GM15510 (cell line): ENCODE results near the gene ERBB3.
A peak's percentile ranks its signal among the peaks of the same experiment; 100 is the strongest.

Experiments used
- POLR2A ChIP-seq: IDR thresholded peaks from 3 replicates; pipeline ENCODE4 v1.6.1; 2011; ENCODE audit warnings: borderline replicate concordance; ENCODE audit not compliant: insufficient read length; ENCODE audit errors: extremely low read depth

Gene ERBB3

GRCh38 chr12:56101045-56101444 is 21.1 kb downstream of the ERBB3 start:
- no peak for TF ChIP-seq POLR2A

DNA sequence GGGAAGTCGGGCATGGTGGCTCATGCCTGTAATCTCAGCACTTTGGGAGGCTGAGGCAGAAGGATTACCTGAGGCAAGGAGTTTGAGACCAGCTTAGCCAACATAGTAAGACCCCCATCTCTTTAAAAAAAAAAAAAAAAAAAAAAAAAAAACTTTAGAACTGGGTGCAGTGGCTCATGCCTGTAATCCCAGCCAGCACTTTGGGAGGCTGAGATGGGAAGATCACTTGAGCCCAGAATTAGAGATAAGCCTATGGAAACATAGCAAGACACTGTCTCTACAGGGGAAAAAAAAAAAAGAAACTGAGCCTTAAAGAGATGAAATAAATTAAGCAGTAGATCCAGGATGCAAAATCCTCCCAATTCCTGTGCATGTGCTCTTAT is 22.7 kb downstream of the ERBB3 start:
- TF ChIP-seq POLR2A: no peak

GRCh38 chr12:56103066-56103711 is 23.2 kb downstream of the ERBB3 start:
- TF ChIP-seq POLR2A: no peak

DNA sequence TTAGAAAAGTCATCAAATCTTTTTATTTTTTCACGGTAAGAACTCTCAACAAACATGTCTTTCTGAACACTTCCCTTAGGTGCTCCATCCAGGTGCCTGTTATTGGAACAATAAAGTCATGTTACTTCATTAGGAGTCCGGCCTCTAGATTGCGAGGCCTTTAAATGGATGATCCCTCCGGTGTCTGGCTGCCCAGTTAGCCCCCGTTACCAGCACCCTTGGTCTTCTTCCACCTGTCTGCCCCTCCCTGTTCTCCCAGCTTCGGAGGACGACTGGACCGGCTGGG is 23.8 kb downstream of the ERBB3 start:
- no peak for TF ChIP-seq POLR2A

- TF ChIP-seq POLR2A: peak; percentile 90
These were observed 24.3 kb downstream of the ERBB3 start, which contains the start of gene PA2G4 for GRCh38 chr12:56104109-56104814. Gene PA2G4, plus strand, starts transcription at chr12:56104559. Its CDS starts 179 bp downstream, at chr12:56104738.

DNA sequence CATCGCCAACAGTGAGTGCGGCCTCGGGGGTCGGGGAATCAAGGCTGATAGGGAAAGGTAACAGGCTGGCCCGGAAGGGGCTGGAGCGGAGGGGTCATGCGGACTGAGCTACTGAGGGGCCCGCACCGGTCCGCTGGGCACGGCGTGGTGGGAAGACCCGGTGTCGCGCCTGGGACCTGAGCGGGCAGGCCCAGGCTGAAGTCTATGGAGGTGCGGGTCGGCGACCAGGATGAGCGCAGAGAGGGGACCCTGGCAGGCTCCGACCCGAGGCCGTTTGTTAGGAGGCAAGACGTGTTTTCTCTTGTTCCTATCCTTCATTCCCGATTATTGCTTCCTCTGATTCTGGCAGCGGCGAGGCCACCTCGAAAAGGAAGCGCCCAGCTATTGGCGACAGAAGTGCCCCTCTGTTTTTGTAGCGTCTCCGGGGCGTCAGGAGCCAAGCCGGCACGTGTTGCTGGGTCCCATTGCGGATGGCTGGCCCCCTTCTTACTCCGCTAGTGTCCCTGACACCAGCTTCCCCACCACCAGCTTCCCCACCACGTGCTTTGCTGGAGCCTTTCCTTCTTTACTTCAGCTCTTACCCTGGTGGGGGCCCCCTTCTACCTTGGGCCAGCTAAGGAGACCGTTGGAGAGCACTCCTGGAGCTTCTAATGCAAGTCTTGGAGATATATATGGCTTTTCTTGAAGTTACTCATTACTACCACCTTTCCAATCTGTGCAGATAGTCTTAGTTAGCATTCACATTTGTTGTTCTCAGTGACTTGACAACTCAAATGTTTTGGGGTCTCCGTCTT is 25.0 kb downstream of the ERBB3 start:
- TF ChIP-seq POLR2A: no peak

- TF ChIP-seq POLR2A: no peak
These were observed 25.6 kb downstream of the ERBB3 start for GRCh38 chr12:56105609-56105902.

GRCh38 chr12:56107242-56107641 is 27.3 kb downstream of the ERBB3 start:
- TF ChIP-seq POLR2A: no peak

DNA sequence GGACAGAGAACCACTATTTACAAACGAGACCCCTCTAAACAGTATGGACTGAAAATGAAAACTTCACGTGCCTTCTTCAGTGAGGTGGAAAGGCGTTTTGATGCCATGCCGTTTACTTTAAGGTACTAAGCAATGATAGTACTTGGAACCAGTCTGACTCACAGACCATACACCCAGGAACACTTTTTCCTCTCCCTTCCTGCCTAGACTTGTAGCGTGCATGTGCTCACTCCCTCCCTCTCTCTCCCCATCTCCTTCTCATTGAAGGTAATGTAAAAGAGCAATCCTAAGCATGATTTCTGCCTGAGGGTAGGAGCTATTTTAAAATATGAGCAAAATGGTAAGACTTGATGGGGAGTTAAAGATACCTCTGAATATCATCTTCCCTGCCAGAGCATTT is 30.6 kb downstream of the ERBB3 start:
- TF ChIP-seq POLR2A: no peak

- TF ChIP-seq POLR2A: no peak
These were observed 34.1 kb downstream of the ERBB3 start for GRCh38 chr12:56114084-56114483.

- no peak for TF ChIP-seq POLR2A
These were observed 35.4 kb downstream of the ERBB3 start for GRCh38 chr12:56115329-56115728.

- peak; percentile 99 for TF ChIP-seq POLR2A
These were observed 36.5 kb downstream of the ERBB3 start, which contains the start of gene RPL41 for GRCh38 chr12:56116267-56117081. Gene RPL41, plus strand, starts transcription at chr12:56116633.

DNA sequence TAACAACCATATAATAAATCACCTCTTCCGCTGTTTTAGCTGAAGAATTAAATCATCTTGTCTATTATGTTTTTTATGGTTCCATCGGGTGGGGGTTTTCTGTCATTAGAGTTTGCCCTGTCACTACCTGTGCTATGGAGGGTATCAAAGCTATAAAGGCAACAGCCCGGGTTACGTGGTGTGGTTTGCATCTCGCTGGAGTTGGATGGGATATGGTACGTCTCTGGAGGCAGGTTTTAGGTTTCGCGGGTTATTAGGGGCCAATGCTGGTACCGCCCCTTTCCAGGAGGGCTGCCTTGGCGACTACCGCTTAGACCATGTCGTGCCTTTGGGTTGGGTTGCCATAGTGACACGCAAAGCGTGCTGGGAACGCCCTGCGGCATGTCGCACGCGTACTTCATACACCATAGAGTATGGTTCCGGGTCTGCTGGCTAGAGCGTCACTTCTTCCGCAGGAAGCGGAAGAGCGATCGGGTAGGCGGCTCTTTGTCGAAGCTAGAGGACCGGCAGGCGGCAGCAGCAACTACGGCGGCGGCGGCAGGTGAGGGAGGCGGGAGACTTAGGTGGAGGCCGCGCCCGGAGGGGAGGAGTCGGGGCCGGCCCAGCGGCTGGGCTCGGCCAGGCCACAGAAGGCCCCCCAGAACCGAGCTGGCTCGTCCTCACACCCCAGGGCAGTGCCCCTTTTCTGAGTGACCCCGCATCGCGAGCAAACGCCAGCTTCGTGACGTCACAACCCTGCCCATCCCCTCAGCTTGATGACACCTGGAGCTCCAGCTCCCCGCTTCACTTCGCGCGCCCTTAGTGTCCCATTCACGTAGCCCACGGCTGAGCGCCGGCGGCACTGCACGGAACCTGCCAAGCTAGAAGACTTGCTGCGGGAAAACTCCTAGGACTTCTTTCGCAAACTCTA is 38.1 kb downstream of the ERBB3 start, which contains the start of gene ZC3H10:
TSS of gene ZC3H10 (plus strand) at position 489 of the 910 bp plus-strand sequence. CDS start 2,297 bp downstream, outside the sequence.
- peak; percentile 94 for TF ChIP-seq POLR2A
